AML-193 (cell line): Measurements from ENCODE around the gene EFCAB12.
"Not testable (repeated sequence)": the region's sequence is repeated elsewhere in the genome, so short reads cannot be mapped to it uniquely, and the experiment has no call there.

Experiments
- DNase-seq, 2 experiments: peaks; one replicate each; lab custom pipeline; 2025; lab: John Stamatoyannopoulos, UW

EFCAB12 gene

GRCh38 chr3:129365296-129366136 lies 62.9 kb downstream of the EFCAB12 start:
- DNase-seq, result peak in 1 of 2 experiments; percentile 11

- peak; percentile 36 to 38 for DNase-seq
These were observed 63.6 kb downstream of the EFCAB12 start for GRCh38 chr3:129364811-129365210.

- not testable (repeated sequence) for DNase-seq
These were observed 65.1 kb downstream of the EFCAB12 start for GRCh38 chr3:129363356-129363755.

DNA sequence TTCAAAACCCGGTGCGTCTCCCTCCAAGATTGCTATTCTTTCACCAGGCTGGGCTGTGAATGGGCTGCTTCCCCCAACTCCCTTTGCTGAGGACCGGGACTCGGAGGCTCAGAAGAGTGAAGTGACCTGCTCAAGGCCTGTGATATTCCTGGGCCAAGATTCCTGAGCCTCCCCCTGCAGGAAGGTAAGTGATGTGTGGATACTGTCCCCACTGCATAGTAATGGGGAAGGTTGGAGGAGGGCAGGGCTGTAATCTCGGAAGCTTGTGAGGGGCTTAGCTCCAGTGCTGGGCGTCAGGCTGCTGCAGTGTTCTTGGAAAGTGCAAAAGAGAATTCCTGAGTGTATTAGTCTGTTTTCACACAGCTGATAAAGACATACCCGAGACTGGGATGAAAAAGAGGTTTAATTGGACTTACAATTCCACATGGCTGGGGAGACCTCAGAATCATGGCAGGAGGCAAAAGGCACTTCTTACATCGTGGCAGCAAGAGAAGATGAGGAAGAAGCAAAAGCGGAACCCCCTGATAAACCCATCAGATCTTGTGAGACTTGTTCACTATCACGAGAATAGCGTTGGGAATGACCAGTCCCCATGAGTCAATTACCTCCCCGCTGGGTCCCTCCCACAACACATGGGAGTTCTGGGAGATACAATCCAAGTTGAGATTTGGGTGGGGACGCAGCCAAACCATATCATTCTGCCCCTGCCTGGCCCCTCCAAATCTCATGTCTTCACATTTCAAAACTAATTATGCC lies 67.6 kb downstream of the EFCAB12 start:
- no peak for DNase-seq

DNA sequence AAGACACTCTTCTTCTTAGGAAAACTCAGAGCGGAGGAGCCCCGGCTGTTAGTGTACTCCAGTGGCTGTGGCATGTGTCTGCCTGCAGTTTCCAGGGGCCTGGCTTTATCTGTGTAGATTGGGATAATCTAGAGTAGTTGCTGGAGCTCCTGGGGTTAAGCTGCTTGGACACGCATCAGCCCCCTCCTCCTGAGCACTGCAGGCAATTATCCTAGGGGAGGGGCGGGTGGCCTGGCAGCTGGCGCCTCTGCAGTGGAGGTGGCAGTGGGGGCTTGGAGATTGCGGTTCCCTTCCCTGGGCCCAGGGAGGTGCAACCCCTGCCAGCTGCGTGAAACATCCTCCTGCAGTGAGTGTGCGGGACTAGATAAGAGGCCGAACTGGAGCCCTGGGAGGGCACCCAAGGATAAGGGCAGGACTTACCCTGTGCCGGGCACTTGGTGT lies 68.2 kb downstream of the EFCAB12 start:
- DNase-seq, result no peak

- no peak for DNase-seq
These were observed 69.6 kb downstream of the EFCAB12 start for GRCh38 chr3:129358772-129359371.

GRCh38 chr3:129358177-129358771 lies 70.2 kb downstream of the EFCAB12 start:
- no peak for DNase-seq

DNA sequence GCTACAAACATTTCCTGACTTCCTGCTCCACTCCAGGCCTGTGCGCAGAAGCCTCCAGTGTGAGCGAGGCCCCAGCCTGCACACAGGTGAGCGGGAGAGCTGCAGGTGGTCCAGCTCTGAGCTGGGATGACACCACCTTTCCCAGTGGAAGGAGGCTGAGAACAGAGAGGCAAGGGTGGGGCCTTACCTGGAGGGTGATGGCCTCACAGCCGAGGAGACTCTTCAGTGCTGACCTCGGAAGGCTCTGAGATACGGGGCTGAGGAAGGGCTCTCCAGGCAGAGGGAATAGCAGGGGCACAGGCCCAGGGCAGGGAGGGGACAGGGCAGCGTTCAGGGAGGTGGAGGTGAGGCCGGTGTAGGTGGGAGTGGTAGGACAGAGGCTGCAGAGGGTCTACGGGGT lies 70.8 kb downstream of the EFCAB12 start:
- no peak for DNase-seq

DNA sequence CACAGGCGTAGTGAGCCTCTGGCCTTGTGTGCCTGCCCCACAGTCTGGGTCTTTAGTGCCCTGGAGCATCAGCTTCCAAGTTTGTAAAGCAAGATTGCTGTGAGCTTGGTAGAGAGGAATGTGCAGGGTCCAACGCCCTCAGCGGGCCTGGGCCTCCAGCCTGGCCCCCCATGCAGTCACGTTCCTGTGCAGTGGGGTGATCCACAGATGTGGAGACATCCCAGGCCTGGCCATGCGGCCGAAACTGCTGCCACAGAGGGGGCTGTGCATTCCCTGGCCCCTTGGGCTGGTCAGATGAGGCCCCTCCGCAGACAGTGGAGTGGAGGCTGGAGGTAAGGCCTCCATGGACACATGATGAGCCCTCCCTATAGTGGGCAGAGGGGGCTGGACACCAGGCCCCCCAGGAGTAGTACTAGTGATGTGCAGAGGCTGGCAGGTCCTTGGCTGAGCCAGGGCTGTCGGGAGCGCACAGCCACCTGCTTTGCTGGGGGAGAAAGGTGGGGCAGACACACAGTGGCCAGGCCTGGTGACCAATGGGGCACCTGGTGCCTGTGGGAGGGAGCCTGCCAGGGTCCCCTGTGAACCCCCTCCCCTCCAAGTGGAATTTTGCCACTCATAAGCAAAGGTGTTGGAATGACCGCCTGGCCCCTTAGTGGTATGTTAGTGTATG lies 71.5 kb downstream of the EFCAB12 start:
- no peak for DNase-seq

DNA sequence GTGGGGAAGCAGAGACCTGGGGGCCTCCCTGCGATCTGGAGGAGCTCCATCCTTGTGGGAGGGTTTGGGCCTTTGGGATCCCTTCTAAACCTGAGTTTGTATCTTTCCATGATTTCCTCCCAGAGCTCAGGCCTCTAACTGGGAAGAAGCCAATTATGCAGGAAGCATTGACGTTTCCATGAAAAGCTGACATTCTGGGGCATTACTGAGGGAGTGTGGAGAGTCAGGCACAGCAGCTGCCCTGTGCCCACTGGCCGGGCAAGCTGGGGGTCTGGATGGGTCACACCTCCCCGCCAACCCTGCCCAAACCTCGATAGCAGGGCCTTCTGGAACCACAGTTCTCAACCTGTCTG lies 74.9 kb downstream of the EFCAB12 start:
- DNase-seq, result no peak

DNA sequence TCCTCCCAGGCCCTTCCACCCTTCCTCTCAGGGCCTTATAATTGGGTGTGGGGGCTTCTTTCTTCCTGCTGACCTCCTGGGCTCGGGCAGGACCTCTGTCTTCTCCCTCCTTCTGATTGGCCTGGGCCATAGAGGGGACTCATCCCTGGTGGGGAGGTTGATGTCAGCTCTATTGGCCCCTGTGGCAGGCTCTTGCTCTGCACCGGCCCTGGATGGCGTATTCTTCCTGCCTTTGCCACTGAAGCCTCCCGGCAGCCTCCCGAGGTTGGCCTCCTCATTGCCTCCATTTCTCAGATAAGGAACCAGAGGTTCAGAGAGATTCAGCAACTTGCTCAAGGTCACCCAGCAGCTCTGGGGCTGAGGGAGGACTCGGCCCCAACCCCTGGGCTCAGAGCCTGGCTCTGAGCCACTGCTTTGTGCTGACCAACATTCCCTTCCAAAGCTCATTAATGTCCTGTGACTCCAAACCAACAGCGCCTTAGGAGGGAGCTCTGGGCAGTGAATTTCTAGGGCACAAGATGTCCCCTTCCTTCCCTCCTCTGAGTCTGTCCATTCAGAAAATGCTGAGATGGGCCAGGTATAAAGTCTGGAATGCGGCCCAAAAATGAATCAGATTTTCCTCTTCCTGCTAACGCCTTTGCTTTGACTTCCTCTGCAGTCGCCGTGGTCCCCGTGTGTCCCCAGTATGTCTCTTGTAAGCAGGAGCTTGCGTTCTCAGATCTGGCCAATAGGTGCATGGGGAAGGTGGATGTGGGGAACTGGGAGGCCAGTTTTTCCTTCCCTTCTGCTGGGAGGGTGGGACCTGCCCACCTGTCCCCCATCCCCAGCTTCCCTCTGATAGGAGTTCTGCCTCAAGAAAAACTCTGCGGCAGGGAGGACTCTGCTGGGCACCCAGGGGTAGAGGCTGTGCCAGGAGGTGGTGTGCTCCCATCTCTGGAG lies 75.5 kb downstream of the EFCAB12 start:
- DNase-seq, result no peak

GRCh38 chr3:129352045-129352444 lies 76.4 kb downstream of the EFCAB12 start:
- no peak for DNase-seq
